B cell (primary cell): ENCODE results near the gene CEP290.

ENCODE experiments used
- CTCF ChIP-seq: fragments of 200-600 bp; IDR thresholded peaks from one replicate; pipeline ENCODE4 v1.8.0; 2022; ENCODE audit warnings: antibody characterized with exemption, mild to moderate bottlenecking
- EZH2 ChIP-seq: IDR thresholded peaks from 2 replicates; pipeline ENCODE4 v1.6.1; 2012; ENCODE audit warnings: borderline replicate concordance, low read depth, mild to moderate bottlenecking, moderate library complexity, low read length; ENCODE audit not compliant: insufficient read depth, poor library complexity, severe bottlenecking

- TF ChIP-seq EZH2 = no peak
- no peak for TF ChIP-seq CTCF
Observed at GRCh38 chr12:88063375-88063774, 78.5 kb downstream of the CEP290 start.
